NCI-H187 treated with DMSO at 0.1 percent for 48 hours (cell line): Measurements from ENCODE around the gene PFKP.
"Not testable (repeated sequence)": the region's sequence is repeated elsewhere in the genome, so short reads cannot be mapped to it uniquely, and the experiment has no call there.

Source experiments
- DNase-seq: peaks from one replicate; lab custom pipeline; 2025; lab: John Stamatoyannopoulos, UW

The PFKP gene

DNA sequence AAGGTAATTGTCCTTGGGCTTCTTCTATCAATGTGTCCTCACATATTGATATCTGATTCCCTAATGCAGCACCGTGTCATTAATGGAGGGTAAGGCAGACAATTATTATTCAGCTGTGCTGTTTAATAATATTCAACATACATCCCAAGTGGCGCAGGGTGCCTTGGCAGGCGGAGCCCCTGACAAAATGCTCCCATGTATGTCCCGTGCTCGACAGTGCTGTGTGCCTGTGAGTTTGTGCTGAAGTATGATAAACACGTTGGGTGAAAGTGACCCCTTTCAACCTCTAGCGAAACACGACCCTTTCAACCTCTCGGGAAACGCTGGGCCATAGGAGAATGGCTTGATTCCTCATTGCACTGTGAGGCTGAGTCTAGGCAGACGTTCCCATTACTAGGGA, 31.3 kb downstream of the PFKP start:
- DNase-seq, result no peak

DNA sequence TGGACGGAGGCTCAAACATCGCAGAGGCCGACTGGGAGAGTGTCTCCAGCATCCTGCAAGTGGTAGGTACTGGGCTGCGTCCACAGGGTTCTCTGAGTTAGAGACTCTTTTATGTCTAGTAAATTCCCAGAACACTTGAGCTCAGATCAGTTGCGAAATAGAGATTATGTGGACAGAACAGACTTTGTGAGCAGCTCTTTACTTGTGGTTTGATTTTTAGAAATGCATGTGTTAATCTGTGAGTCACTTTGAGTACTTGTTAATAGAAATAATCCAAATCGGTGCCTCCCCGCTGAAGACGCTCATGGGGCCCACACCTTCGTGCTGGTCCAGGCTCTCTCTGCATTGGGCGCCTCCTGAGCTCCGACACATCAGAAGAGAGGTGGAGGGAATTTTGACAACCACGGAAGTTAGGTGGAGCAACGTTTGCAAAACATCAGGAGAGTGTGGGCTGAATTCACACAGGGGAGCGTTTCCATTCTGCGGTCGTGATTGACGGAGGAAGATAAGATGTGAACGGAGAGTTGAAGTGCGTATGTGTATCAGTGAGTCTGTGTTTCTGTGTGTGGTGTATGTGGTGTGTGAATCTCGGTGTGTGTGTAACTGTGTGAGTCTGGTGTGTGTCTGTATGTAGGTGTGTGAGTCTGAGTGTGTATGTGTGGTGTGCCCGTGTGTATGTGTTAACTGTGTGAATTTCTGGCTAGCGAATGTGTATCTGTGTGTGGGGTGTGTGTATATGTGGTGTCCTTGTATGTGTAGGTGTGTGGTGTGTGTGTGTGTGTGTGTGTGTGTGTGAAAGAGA, 32.1 kb downstream of the PFKP start:
- DNase-seq, result no peak

DNA sequence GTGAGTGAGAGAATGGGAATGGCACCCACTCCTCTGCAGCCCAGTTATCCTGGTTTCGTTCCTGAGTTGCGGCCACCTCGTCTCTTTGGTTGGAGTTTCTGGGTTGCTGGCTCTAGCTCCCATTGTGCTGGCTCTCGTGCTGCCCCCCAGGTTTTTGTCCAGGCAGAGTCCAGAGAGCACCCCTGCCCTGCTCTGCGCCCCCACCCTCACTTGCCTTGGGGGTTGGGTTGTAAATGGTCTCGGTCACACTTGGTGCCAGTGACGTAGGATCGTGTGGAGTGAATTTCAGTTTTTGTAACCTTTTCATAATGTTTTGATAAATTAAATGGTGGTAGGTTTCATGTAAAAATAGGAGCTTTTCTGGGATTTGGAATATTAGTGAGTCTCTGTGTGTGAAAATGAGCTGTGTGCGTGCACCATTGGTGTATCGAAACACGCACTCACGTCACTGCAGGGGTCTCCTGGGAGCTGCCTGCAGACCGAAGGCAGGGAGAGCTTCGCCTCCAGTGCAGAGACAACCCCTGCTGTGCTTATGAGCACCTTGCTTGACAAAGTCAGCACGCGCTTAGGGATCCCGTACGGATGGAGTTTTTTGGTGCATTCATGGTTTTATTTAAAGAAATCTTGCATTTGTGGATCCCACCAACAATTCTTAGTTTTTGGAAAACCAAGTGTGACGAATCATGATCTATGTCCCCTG, 32.9 kb downstream of the PFKP start:
- no peak for DNase-seq

GRCh38 chr10:3100856-3101640, 33.7 kb downstream of the PFKP start:
- no peak for DNase-seq

GRCh38 chr10:3102720-3103427, 35.5 kb downstream of the PFKP start:
- DNase-seq, result no peak

DNA sequence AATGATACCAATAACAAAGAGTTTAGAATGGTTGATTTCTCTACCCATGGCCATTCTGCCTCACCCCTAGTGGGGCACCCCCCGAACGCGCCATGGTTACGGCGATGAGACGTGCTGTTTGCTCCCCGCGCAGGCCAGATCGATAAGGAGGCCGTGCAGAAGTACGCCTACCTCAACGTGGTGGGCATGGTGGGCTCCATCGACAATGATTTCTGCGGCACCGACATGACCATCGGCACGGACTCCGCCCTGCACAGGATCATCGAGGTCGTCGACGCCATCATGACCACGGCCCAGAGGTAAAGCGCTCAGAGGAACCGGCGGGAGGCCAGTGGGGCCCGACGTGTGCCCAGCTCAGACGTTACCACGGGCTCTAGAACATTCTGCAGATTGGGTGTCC, 36.3 kb downstream of the PFKP start:
- no peak for DNase-seq

GRCh38 chr10:3104251-3104918, 37.0 kb downstream of the PFKP start:
- no peak for DNase-seq

- DNase-seq, result no peak
Observed at GRCh38 chr10:3105166-3105565, 37.8 kb downstream of the PFKP start.

DNA sequence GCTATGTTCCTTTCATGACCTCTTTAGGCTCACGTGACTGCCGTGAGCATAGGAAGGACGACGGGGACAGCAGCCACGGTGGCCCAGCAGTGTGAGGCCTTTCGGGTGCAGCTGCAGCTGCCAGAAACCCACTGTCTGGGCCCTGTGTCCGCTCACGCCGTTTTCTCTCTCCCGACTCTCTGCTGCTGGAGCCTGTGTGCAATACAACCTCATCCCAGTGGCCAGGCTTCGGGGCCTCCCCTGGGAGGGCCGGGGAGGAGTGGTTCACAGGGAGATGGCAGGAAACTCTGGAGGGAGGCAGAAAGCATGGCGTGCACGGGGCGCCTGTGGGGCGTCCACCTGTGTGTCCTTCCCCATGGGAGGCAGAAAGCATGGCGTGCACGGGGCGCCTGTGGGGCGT, 38.6 kb downstream of the PFKP start:
- no peak for DNase-seq

- not testable (repeated sequence) for DNase-seq
Observed at GRCh38 chr10:3106328-3106727, 39.0 kb downstream of the PFKP start.

DNA sequence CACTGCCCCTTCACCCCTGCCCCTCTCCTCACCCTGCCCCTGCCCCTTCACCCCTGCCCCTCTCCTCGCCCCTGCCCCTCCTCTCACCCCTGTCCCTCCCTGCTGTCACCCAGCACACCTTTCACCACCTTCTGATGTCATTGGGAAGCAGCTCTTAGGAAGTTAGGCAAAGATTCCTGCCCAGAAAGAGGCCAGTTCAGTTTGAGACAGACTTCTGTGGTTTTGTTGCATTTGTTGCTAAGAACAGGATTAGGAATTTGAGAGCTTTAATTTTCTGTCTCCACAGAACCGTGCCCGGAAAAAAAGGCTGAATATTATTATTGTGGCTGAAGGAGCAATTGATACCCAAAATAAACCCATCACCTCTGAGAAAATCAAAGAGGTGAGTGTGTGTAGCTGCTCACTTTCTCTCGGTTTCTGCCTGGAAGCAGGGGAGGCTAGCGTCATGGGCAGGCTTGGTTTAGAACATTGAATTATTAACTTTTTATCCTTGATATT, 39.6 kb downstream of the PFKP start:
- DNase-seq, result no peak

- DNase-seq, result no peak
Observed at GRCh38 chr10:3107426-3107961, 40.1 kb downstream of the PFKP start.

- no peak for DNase-seq
Observed at GRCh38 chr10:3108033-3108432, 40.7 kb downstream of the PFKP start.

GRCh38 chr10:3108575-3109105, 41.3 kb downstream of the PFKP start:
- DNase-seq, result no peak

DNA sequence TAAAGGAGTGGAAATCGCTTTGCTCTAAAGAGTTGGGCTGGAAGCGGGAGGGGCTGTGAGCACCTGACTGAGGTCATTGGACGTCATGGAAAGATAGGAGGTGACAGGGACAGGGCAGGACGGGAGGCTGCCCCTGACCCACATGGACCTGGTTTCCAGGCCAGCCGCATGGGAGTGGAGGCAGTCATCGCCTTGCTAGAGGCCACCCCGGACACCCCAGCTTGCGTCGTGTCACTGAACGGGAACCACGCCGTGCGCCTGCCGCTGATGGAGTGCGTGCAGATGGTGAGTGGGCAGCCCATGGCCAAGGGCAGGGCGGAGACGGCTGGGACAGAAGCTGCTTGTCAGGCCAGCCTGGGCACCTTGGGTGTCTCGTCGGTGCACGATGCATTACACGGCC, 41.8 kb downstream of the PFKP start:
- DNase-seq, result no peak

DNA sequence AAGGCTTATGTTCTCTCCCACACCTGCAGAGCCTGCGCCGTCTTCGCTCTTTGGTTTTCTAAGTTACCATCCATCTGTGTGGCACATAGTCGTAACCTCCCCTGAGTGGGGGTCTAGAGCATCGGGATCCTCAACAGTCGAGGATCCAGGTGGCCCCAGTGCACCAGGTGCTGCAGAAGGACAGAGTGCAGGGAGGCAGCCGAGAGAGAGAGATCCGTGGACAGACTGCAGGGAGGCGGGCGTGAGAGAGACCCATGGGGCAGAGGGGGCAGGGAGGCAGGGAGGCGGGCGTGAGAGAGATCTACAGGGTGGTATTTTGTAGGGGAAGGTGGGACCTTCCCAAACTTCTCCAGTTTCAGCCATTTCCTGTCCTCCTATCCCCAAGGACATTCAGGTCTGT, 42.3 kb downstream of the PFKP start:
- no peak for DNase-seq

DNA sequence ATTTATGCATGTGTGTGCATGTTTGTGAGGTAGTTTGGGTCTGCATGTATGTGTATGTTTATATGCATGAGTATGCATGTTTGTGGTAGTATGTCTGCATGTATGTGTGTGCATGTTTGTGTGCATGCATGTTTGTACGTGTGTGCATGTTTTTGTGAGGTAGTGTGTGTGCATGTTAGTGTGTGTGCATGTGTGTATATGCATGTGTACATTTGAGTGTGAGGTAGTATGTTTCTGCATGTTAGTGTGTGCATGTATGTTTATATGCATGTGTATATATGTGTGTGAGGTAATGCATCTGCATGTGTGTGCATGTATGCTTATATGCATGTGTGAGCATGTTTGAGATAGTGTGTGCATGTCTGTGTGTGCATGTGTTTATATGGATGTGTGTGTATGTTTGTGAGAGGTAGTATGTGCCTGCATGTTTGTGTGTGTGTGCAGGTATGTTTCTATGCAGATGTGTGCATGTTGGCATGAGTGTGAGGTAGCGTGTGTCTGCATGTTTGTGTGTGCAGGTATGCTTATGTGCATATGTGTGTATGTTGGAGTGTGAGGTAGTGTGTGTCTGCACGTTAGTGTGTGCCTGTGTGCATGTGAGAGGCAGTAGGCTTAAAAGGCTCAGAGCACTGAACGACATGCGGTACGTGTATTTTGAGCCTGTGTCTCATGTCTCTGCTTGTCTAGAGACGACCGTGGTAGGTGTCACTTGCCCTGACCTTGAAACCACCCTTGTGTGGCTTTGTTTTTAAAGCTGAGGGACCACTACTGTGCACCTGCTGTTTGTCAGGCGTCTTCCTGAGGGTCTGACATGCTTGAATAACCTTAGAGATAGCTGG, 43.7 kb downstream of the PFKP start:
- no peak for DNase-seq

GRCh38 chr10:3111621-3112163, 44.3 kb downstream of the PFKP start:
- DNase-seq, result no peak

- DNase-seq, result no peak
Observed at GRCh38 chr10:3113343-3113720, 46.0 kb downstream of the PFKP start.

- no peak for DNase-seq
Observed at GRCh38 chr10:3115685-3116084, 48.3 kb downstream of the PFKP start.
